T-helper 1 cell (primary cell): ENCODE results near the gene SUCLG1.
A peak's percentile ranks its signal among the peaks of the same experiment; 100 is the strongest.

Source experiments
- DNase-seq, 5 donors: peaks; one replicate each; pipeline ENCODE4 v3.0.0-alpha.2; 2012 to 2020

The SUCLG1 gene

DNA sequence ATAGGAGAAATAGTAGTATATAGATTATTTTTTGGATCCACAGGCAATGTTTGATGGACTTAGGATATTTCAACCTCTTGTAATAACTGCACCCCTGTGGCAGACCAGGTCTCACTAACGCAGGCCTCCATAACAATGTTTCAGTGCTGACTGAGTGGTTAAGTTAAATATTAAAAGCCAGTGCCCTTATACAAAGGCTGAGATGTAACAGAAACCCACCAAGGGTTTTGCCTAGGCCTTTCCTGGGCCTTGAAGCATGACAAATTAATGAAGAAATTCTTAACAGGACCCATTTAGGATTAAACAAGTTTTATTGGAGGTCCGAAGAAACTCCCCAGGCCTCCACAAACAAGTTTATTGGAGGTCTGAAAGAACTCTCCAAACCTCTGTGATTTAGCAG is 1.6 kb upstream of the SUCLG1 start:
- DNase-seq = no peak

DNA sequence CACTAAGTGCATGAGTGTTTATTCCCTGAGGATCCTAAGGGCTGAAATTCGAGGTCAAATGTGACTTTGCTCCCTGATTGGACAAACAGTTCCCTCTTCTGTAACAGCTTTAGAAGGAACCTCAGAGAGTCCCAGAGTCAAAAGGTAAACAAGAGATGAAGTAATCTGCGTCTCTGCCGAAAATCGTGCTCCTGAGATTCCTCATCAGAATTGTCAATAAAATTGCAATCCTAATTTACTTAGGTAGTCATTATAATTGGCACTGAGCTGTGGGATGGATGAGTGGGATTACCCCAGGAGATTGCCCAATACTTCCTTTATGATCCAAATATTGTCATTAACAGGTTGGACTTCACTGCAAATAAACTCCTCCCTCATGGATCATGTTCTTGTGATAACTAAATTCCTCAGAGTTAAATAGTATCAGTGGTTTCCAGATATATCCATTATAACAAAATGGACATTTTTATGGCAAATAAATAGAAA is 907 bp upstream of the SUCLG1 start:
- no peak for DNase-seq

DNA sequence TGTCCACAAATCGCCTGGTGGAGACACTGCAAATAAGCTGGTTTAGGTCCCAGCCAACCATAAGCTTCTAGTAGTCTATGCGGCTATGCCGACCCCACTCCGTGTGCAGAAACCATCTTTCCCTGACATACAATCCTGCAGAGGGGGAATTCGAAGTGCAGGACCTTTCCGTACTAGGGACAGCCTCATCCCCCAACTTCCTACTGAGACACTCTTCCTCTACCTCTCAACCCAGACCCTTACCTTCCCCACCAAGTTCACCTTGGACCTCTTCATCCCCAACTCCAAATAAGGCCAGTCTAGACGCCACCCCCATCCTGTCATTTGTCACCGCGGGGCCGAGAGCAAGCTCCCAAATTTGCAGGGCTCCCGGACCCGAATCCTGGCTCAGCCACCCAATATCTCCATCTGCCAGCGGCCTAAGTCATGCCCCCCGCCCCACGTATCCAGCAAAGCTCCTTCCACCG is 496 bp downstream of the SUCLG1 start:
- peak in 3 of 5 donors; percentile 8 to 14 (median 10) for DNase-seq

DNA sequence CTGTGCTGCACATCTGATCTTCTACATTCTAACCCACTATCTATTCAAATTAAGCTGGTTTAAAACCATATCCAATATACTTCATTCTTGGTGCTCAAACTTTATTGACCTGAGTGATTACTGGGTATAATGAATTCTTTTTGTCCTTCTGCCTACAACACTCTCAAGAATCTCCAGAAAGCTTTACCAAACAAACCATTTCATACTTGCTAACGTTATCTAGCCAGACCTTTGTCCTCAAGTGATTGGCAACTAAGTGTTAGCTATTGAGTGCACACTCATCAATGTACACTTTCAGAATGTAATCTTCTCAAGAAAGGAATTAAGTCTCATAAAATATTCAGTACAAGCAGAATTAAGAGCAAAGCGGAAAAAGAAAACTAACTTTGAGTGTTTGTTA is 1.4 kb downstream of the SUCLG1 start:
- no peak for DNase-seq

DNA sequence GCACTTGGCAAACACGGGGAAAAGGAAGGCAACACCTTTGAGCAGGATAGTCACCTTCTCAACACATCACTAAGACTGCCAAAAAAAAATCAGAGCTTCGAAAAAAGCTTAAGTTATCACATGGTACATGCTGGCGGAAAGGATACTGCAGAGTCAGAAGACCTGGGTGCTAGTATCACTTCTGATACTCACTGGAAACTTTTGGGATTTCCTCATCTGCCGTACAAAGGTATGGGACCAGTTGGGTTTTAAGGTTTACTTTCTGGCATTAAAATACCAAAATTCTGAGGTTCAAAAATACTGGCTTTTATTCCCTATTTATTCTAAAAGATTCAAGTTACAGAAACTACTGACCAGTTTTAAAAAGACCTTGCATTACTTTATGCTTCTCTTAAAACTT is 2.9 kb downstream of the SUCLG1 start:
- DNase-seq = no peak

DNA sequence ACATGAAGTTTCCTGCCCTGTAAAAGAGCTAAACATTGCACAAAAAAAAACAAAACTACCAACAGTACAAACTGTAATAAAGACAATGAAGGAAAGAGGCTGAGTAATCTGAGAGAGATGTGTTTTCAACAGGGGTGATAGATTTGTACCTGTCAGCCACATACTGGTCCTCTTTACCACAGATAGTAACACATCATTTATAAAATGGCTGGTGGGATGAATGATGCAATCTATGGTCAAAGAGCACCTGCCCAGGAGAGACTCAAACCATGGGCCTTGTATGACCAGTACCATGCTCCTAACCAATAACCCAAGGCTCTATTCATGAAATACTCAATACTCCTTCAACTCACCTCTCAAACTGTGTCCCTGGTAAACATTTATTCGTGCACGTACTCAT is 4.5 kb downstream of the SUCLG1 start:
- peak in 1 of 5 donors; percentile 8 for DNase-seq

DNA sequence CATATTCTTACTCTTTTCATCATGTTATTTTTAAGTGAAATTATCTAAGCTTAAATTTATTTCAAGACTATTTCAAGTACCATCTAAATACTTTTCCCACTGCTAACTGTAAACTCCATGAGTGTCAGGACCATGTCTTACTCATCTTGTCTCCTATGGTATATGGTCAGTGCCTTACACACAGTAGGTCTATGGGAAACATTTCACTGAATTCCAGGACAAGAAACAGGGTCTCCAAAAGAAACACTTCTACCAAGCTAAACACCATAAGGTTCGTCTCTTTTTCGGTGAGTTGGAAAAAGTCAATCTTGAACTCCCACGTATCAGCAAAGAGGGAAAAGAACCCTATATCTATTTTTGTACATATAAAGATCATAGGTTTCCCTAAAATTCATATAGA is 6.5 kb downstream of the SUCLG1 start:
- DNase-seq = no peak

DNA sequence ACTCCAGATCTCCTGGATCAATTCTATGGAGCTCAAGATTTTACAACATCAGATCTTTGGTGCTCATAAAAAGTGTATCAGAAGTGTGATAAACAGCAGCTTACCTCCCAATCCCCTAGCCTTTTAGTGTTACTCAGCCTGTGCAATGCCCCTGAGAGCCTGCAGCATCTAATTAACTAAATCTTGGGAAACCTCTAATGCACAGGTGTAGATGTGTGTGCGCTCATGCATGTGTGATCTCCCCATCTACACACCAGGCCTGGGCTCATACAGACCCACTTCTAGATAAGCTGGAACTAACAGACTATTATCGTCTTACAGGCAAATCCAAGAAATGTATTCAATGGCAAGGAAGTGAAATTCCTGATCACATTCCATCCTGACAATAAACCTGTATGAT is 7.5 kb downstream of the SUCLG1 start:
- DNase-seq = no peak

DNA sequence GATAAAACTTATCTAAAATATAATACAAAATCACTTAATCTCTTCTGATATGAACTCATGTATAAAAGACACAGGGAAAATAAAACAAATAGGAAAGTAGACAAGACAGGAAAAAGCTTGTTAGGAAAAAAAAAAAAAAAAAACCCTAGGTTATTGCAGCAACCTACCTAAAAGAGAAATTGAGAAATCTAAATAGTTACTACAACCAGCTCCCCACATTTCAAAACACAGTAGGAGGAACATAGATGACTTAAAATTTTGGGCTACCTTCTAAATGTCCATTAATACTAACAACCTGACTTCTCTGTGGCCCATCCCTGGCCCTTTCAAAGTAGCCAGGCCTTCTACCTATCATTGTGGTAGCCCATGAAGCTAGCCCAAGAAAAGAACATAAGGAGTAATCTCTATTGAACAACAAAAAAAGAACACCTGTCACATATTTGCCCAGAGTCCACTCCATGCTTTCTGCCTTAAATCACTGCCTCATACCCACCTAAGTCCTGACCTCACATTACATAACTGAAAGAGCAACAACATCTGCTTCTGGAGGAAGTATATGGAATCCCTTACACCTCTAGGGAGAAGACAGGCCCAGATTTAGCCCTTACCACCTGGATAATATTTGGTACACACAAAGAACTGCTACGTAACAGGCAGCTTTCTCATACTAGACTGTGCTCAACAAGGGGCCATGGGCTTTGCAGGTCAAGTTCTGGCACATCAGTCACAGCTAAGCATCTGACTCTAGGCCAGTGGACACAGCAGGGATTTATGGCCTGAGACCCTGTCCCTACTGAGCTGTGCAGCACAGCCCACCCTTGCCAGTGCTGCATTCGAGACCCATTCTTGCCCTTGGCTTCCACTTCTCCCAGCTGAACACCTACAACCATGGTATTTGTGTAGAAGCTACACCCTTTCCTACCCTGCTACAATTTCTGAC is 8.5 kb downstream of the SUCLG1 start:
- DNase-seq = no peak

DNA sequence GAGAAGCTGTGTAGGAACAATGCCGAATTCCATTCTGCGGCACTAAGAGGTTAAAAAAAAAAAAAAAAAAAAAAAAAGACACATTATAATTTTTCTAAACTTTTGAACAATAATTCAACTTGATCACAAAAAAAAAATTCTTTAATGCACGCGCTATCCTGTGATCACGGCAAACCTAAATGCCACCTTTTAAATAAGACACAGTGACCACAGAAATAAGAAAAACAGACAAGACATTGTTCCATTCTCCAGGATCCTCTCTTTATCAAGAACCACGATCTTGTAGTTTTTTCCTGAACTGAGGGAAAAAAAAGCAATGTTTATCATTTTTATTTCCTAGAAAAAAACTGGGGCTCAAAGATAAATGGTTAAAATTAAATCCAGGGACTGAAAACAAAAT is 9.4 kb downstream of the SUCLG1 start:
- DNase-seq = no peak

DNA sequence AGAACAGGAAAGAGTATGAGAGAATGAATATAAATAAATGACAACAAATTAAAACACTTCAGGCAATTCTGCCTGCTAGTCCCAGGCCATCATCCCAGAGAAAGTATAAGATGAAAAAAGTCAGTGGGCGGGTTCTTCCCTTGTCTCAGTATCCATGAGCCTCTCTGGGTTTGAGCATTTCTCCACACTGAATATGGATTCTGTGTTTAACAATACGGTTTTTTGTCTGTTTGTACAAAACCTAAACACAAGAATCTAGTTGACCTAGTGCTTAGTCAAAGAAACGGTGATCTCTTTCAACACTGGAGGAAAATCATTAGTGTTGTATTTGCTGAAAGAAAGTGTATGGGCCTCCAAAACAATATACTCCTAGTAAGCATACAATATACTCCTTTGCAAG is 10.0 kb downstream of the SUCLG1 start:
- no peak for DNase-seq

DNA sequence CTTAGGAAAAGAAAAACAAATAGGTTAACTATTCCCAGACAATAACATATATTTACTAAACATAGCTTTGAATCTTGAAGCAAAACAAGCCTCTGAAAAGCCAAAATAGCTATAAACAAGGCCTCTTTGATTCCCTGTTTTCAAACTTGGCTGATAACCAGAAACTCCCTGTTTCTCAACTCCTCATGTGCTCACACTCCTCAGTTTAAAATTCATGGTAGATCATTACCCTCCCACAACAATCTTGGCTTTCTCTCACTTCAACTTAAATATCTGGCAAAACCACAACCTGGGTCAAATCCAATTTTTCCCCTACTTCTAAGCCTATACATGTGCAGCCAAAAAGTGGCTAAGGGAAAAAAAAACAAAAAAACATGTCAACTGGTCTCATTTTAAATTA is 15.6 kb downstream of the SUCLG1 start:
- DNase-seq = no peak

DNA sequence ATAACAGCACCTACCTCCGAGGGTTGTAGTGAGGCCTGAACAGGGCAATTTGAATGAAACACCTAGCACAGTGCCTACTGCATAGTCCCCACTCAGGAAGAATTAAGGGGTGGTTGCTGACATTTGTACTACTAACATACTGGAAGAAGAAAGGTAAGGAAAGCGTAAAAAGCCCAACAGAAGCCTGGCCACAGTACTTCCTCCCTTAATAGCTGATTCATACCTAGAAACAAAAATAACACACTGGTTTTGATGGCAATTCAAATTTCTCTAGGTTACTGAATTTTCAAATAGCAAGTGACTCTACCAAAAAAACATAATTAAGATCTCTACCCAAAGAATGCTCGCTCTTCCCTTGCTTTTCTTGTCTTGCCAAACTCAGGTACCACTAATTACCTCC is 16.2 kb downstream of the SUCLG1 start:
- peak in 1 of 5 donors; percentile 24 for DNase-seq

DNA sequence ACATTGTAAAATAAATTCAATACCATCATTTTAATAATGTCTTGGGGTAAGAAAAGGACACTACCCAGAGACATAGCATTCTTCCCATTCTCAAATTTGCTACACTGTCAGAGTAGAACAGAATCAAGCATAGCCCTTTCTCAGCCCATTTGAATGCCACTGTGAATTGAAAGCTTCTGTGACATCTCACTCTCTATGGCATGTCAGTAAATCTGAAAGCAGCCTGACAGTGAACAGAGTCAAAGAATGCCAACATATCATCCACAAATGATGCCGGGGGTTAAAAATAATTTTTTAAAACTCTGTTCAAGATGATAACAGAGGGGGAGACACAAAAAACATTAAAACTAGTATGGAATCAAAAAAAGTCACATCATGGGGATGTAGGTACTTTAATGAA is 17.6 kb downstream of the SUCLG1 start:
- DNase-seq = no peak

DNA sequence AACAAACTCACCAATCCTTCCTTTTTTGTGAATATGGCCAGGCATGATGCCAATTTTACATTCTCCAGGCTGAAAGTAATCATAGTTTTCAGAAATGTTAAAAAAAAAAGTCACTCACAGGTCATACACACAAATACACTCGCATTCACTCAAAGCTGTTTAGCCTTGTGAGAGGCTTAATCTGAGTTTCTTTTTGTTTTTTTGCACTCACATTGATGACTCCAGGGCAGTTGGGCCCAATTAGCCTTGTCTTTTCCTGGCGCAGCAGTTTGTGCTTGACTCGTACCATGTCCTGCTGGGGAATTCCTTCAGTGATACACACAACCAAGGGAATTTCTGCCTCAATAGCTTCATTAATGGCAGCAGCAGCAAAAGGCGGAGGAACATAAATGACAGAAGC is 18.0 kb downstream of the SUCLG1 start:
- DNase-seq = no peak

DNA sequence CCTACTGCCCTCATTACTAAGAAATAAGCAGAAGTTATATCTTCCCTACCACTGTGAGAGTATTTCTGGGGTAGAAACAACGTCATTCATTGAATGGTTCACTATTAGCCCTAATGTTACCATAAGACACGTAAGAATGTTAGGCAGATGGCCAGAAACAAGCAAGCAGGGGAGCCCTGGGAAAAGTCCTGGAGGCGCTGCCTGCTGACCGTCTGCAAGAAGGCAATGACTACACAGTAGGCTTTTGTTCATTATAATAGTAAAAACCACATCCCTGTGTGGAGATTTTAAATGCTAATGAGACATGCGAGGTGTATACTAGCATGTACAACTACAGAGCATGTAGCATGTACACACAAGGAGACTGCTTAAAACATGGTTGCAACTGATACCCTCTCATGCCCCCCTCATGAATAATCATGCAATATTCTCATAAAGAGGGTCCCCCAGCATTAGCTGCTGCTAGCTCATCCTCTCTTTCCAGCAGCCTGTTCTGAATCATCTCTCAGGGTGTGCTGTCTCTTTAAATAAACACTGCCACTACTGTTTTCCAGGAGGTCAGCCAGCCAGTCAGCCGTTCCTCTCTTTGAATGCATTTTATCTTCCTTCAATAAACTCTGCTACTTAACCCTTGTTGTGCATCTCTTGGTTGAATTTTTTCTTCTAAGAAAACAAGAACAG is 23.6 kb downstream of the SUCLG1 start:
- DNase-seq = no peak

DNA sequence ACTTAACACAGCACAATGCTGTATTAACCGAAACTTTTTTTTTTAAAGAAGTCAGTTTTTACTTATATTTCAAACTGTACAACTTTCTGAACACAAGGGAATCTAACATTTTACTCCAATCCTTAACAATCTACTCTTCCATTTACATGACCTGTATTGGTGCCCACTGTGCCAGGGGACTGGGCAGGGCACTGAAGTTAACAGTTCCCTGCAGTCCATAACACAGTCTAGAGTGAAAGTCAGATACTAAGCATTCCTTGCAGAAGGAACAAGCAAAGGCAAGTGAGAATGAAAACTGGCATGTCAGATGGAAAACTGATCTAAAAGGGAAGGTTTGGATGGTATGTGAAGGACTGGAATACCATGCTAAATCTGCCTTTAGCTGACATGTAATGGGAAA is 29.8 kb downstream of the SUCLG1 start:
- DNase-seq = no peak

DNA sequence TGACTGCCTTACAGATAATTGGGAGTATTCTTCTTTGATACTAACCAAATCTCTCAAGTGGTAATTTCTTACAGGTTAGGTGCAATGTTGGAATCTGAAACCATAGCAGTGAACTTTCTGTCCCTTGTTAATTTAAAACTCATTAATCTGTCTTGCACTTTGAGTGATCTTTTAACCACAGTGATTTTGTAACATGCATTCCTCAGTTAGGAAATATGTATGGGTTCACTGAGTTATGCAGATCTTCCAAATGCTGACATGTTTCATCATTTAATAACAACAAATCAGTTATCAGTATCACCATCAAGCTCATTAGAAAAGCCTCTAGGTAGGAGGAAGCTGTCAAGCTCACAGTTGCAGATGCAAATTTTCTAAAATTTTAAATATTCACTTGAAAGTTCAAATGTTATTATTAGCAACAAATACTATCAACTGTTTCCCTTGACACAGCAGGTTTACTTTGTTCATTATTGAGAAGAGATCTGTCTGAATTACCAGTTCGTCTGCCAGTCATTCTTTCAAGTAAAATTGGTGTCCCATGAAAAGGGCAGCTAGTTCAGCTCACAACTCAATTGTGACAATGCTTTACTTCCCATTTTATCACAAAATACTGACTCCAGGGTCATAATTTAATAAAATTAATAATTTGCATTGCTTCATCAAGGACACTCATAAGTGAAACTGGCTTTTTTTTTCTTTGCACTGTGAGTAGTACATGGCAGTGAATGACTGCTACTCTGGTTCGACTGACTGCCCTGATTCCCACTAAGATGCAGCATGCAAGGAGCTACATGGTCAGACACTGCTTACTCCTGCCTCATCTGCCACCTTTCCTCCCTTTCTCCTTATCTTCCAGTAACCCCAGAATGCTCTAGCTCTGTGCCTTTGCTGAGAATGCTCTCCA is 31.6 kb downstream of the SUCLG1 start:
- DNase-seq = no peak

DNA sequence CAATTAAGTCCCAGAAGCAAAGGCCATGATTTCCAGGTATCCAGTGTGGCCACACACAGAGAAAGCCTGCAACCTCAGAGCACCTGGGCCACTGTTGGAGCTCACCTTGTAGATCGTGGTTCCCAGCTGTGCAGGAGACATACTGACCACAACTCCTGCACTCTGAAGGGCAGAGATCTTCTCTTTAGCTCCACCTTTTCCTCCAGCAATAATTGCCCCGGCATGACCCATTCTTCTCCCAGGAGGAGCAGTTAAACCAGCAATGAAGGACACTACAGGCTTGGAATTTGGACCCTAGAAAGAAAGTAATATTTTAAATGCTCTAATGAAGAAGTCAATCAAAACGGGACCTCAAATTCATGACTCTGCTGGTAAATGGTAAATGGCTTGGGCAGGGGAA is 33.8 kb downstream of the SUCLG1 start:
- DNase-seq = no peak

DNA sequence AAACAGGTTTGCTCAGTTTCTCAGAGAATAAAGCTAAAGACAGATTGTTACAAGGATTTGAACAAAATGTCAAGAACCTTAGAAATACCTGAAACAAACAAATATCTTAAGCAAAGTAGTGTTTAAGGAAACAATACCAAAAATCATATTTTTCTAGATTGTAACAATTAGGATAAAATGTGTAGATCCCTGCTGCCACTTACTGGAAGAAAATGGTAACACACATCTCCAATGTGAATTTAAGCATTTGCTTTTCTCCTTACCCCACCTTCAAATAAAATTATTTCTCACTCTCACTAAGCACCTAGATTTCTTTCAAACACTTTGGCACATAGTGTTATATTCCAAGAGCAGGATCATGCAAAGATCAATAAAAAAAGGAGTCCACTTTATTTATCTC is 34.9 kb downstream of the SUCLG1 start:
- no peak for DNase-seq

DNA sequence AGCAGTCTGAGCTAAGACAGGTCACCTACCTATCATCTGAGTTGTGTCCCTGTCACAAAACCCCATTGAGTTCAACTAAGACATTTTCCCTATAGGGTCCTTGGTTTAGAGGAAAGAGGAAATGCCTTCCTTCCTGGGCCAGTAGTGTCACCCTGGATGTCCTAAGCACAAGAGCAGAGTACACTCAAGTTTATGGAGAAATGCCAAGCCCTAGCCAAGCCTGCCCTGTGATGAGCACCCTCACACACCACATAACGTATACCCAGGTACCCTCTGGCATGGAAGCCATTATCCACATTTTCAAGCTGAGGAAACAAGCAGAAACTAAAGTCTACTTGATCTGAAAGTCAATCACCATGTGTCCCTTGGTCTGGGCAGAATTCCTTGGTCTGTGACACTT is 37.3 kb downstream of the SUCLG1 start:
- DNase-seq = no peak

DNA sequence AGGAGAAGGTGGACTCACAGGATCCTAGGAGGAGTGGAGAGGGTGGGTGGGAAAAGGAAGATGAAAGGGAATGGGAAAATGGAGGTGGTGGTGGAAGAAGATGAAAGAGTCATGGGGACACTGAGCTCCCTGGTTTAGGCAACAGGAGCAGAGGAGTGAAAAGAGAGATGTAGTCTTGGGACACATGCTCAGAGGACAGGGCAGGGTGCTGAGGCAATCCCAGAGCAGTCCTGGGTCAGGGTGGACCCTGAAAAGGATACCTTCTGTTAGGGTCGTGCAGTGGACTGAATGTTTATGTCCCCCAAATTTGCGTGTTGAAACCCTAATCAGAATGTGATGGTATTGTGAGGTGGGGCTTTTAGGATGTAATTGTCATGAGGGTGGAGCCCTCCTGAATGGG is 37.9 kb downstream of the SUCLG1 start:
- DNase-seq = no peak
